GM13976 (cell line): ENCODE results near the gene FAM107B.

Source experiments
- DNase-seq: peaks from one replicate; pipeline ENCODE4 v3.0.0; 2012; ENCODE audit warnings: low spot score
- in situ Hi-C: fragments of 300-500 bp; cut with MboI; formaldehyde crosslinking; loops from one replicate; pipeline ENCODE4 v1.12.0; 2022; ENCODE audit warnings: low sequenced_read_pairs, mixed read lengths, inconsistent platforms; ENCODE audit not compliant: unreplicated experiment
- TF ChIP-seq, protein P1 (sequence below): IDR thresholded peaks from 2 replicates; pipeline ENCODE4 v1.5.1; 2012; ENCODE audit warnings: borderline replicate concordance, mild to moderate bottlenecking; ENCODE audit not compliant: insufficient read depth; ENCODE audit errors: extremely low read depth, missing control alignments, control extremely low read depth

FAM107B gene

GRCh38 chr10:14699482-14699881 lies 75.2 kb downstream of the FAM107B start:
- TF ChIP-seq, protein P1, sequence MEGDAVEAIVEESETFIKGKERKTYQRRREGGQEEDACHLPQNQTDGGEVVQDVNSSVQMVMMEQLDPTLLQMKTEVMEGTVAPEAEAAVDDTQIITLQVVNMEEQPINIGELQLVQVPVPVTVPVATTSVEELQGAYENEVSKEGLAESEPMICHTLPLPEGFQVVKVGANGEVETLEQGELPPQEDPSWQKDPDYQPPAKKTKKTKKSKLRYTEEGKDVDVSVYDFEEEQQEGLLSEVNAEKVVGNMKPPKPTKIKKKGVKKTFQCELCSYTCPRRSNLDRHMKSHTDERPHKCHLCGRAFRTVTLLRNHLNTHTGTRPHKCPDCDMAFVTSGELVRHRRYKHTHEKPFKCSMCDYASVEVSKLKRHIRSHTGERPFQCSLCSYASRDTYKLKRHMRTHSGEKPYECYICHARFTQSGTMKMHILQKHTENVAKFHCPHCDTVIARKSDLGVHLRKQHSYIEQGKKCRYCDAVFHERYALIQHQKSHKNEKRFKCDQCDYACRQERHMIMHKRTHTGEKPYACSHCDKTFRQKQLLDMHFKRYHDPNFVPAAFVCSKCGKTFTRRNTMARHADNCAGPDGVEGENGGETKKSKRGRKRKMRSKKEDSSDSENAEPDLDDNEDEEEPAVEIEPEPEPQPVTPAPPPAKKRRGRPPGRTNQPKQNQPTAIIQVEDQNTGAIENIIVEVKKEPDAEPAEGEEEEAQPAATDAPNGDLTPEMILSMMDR, result no peak
- no peak for DNase-seq
- in situ Hi-C loops, result no loop called here

GRCh38 chr10:14698829-14699170 lies 75.9 kb downstream of the FAM107B start:
- in situ Hi-C loops, result no loop called here
- no peak for DNase-seq
- TF ChIP-seq, protein P1, result no peak

DNA sequence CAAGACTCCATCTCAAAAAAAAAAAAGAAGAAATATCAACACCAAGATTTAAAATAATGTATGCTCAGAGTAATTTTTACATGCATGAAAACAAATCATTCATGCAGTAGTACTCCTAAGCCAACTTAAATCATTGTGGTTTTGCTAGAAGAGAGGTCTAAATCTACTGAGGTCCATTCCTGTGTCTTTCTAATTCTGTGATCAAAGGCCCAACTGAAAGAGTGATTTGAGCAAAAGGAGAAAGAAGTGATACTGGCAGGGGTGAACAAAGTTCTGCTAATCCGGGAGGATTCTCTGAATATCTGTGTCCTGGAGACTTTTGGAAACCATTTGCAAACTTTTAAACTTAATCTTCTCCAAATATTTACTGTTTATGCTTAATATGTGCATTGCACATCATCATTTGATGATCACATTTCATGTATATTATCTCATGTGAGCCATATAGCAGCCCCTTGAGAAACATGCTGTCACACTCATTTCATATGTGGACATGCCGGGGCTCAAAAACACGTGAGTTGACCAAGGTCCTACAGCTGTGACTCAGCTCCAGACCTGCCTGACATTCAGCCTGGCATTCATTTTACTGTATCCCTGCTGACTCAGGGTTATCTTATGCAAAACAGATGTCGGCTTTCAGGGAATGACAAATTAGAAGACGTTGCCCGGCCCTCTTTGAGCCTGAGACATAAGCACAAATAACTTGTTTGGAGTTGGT lies 76.4 kb downstream of the FAM107B start:
- DNase-seq, result no peak

DNA sequence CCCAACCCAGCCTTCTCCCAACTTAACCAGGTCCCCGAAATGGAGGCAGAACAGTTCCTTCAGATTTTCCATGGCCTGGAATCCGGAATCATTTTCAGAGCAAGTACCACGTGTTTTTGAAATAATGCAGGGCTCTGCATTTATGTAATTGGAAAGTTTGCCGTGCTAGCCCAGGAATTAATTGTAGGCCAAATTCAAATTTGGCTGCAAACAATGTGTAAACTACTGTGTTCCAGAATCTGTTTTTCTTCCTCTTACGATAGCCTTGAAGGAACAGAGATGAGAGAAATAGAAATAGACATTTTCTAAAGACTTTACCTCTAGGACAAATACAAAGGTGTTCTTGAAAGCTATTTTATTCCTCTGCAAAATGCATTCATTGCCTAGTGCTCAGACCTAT lies 77.4 kb downstream of the FAM107B start:
- DNase-seq, result no peak
- in situ Hi-C loops, result no loop called here
- TF ChIP-seq, protein P1, result no peak

More for the DNA sequence above, 76.4 kb downstream of the FAM107B start:
- in situ Hi-C loops, result no loop called here
- TF ChIP-seq, protein P1, result no peak

DNA sequence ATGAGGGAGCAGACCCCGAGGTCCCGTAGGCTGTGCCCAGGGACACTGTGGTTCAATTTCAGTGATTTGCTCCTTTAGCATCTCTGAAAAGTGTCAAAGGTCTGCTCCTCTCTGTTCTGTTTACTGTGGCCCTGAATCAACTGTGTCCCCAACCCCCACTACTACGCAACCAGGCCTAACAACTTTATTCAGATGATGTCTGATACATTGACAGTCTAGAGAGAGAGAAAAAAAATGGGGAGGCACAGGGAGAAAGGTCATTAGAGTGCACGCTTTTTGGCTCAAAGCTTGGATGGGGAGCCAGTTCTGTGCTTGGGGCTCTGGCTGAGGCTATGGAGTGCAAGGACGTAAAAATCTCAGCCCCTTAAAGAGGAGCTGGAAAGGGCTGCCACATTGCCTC lies 77.9 kb downstream of the FAM107B start:
- DNase-seq, result no peak
- in situ Hi-C loops, result no loop called here
- TF ChIP-seq, protein P1, result no peak

DNA sequence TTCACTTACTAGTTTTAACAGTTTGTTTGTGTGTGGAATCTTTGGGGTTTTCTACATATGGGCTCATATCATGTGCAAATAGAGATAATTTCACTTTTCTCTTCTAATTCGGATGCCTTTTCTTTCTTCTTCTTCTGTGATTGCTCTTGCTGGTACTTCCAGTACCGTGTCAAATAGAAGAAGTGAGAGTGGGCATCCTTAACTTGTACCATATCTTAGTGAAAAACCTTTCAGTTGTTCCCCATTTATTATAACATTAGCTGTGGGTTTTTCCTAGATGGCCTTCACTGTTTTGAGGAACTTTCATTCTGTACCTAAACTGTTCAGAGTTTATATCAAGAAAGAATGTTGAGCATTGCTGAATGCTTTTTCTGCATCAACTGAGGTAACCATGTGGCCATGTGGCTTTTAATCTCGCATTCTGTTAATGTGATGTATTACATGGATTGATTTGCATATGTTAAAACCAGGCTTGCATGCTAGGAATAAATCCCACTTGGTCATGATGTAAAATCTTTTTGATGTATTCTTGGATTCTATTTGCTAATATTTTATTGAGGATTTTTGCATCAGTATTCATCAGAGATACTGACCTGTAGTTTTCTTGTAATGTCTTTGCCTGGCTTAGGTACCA lies 78.7 kb downstream of the FAM107B start:
- TF ChIP-seq, protein P1, result no peak
- in situ Hi-C loops, result no loop called here
- no peak for DNase-seq
